ENCODE results near the gene N4BP2L1.

DNA sequence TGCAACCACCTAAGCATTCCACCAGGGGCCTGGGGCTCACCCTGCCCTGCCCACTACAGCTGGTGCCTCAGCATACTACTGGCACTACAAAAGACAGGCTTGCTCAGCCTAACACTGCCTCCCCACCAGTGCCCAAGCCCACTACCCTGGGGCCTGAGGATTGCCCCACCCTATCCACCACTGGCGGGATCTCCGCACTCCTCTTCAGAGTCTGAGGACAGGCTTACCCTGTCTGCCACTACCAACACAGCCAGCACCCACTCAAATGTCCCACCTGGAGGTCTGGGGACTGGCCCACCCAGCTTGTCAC lies 27.6 kb upstream of the N4BP2L1 start:
- TF ChIP-seq, protein P1, sequence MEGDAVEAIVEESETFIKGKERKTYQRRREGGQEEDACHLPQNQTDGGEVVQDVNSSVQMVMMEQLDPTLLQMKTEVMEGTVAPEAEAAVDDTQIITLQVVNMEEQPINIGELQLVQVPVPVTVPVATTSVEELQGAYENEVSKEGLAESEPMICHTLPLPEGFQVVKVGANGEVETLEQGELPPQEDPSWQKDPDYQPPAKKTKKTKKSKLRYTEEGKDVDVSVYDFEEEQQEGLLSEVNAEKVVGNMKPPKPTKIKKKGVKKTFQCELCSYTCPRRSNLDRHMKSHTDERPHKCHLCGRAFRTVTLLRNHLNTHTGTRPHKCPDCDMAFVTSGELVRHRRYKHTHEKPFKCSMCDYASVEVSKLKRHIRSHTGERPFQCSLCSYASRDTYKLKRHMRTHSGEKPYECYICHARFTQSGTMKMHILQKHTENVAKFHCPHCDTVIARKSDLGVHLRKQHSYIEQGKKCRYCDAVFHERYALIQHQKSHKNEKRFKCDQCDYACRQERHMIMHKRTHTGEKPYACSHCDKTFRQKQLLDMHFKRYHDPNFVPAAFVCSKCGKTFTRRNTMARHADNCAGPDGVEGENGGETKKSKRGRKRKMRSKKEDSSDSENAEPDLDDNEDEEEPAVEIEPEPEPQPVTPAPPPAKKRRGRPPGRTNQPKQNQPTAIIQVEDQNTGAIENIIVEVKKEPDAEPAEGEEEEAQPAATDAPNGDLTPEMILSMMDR (IDR thresholded peaks at IDR 0.05), result no peak
- no peak for TF ChIP-seq EZH2 (IDR thresholded peaks at IDR 0.05)
- no peak for TF ChIP-seq EZH2phosphoT487 (IDR thresholded peaks at IDR 0.05)

Measured in neural progenitor cell (in vitro differentiated cells).